Activated CD4-positive, CD25-positive, alpha-beta regulatory T cell treated with anti-CD3 and anti-CD28 coated beads, Interleukin-2, amount 50 U/mL, for 24 hours (primary cell): ENCODE data around the gene WAPL.
"Not testable (repeated sequence)": the region's sequence is repeated elsewhere in the genome, so short reads cannot be mapped to it uniquely, and the experiment has no call there.

Source experiments
- ATAC-seq, 2 donors: fragments of 150-1000 bp; cut with Tn5 transposase; one replicate each; pipeline ENCODE4 v1.10.0; 2021; ENCODE audit warnings: mild to moderate bottlenecking in 1 of 2, moderate library complexity in 1 of 2

WAPL gene

DNA sequence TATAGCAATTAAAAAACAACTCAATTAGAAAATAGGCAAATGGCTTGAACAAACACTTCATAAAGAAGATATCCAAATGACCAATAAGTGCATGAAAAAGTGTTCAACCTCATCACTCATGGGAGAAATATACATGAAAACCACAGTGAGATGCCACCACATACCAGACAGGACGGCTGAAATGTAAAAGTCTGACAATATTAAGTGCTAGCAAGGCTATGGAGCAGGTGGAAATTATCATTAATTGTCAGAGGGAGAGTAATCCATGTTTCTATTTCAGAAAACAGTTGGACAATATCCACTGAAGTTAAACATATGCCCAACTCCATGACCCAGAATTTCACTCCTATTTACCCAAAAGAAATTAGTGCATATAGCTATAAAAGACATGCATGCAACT is 112.4 kb downstream of the WAPL start:
- ATAC-seq = no peak

DNA sequence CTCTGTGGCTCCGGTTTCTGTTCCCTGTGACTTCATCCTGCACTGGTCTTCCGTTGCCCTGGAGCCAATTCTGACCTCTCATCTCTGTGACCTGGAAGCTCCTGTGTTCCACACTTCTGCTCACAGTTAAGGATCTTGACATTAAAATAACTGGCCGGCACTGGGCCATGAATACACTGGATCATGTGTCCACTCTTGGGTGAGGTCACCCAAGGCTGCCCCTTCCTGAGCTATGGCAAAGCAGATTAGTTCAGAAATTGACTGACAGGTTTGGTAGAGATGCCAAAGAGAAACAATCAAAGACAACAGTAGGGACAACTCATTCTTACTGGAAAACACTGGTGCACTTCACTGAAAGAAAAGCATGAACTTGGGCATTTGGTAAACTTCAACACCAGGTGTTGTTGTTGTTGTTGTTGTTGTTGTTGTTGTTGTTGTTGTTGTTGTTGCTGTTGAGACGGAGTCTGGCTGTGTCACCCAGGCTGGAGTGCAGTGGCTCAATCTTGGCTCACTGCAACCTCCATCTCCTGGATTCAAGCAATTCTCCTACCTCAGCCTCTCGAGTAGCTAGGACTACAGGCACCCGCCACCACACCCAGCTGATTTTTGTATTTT is 118.3 kb downstream of the WAPL start:
- ATAC-seq = no peak

DNA sequence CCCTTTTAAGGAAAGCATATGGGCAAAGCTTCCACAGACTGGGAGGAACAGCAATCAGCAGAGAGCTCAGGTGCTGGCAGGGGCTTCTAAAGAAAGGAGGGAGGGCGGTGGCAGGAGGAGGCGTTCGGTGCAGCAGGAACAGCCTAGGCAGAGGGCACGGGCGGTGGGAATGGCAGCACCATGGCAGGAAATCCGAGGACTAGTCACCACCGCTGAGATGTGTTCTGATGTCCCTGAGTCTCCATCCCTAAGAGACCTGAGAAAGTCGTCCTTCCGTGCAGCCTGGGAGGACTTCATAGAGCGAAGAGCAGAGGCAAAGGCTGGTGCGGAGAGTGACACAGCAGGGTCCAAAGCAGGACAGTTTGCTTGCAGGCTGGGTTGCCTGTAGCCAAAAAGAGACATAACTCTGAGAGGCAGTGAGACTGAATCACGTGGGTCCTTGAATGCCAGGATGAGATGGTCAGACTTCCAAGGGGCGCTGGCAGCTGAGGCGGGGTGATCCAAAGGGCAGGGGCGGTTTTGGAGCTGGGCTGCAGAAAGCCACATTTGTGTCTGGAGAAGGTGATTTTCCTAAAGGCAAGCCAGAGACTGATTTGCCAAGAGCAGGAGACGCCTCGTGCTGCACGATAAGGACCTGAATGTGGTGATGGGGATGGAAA is 119.2 kb downstream of the WAPL start:
- ATAC-seq = no peak

DNA sequence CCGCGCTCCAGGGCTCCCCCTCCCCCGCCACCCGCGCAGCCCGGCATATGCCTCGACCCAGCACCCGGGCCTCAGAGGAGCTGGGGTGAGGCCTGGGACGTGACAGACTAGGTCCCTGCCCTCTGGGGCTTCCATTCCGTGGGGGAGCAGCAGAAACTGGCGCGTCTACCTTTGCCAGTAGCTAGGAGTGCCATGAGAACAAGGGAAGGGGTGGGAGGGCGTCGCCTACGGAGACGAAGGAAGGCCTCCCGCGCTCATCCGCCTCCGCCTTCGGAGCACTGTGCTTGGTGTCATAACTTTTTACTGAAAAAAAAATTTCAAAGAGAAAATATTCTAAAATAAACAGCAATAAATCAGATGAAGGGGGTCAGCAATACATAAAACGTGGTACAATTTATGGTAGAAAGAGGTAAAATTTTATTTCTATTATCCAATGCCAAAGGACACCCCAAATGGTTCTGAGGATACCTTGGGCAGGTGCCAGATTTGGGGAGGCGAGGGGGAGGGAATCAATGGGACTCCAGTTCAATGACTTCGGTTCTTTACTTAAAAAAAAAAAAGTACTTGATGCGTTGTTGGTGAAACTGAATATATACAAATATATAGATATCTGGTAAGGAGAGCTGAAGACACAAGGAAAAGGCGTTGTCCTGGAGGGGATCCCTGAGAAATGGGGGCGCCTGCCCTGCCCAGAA is 119.9 kb downstream of the WAPL start:
- no peak for ATAC-seq

DNA sequence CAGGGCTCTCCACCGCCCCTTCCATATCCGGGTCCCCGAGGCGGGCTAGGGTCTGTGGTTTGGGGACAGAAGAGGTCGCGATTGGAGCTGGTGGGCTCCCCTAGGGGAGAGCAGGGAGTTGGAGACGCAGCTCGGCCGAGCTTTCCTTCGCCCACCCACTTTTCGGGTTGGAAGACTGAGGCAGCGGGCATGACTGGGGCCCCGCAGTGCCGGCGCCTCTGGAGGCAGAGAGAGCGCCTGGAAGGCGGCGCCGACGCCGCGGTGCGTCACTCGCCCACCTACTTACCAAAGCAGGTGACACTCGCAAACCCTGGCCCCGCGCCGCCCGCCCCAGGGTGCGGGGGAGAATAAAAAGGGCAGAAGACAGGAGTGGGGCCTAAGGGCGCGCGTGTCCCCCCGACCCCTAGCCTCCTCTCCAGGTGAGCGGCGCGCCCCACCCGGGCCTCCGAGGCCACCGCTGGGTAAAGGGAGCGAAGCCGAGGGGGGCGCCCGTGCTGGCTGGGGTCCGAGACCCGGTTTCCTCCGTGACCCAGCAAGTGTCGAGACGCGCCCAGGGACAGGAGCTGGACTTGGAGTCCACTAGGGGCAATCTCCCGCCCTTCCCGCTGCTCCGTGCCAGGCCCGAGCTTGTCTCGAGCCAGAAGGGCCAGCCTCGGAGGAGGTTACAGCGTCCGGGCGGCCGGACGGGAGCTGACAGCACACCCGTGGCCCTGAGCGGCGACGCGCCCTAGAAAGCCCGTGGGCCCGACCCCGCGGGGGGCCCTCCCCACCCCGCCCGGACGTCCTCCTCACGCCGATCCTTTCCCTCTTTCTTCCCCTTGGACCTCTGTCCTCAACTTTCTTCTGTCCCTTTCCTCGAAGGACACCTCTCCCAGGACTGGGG is 120.6 kb downstream of the WAPL start:
- peak; percentile 68 for ATAC-seq

DNA sequence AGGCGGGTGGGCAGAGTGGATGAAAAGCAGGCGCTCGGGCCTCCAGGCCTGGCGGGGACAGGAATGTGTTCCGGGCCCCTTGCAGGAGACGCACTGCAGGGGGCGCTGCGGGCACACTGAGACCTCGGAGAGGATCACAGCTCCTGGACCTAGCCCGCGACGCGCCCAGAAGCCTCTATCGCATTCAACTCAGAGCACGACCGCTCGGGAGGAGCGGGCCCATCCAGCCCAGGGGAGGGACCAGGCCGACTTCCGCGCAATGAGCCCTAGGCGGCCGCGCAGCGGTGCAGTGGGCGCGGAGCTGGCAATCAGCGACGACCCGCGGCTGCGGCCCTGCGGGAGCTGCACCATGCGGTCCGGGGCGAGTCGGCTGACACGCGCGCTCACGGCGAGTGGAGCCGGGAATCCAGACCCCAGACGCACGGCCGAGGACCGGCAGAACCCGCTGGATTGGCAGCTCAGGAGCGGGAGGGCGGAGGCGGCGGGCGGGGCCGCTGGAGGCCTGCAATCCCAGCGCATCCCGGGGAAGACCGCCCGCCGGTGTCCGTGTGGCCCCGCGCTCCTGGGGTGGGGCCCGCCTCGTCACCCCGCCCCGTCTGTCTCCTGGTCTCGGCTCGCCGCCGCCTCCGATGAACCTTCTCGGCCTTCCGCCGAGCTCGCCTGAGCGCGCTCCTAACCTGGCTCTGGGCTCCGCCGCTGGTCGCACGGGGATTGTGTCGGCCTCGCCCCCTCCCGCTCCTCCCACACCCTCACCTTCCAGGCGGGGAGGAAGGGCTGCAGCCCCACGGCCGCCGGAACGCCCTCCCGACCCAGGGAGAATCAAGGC is 121.5 kb downstream of the WAPL start:
- ATAC-seq = peak; percentile 93 to 94

DNA sequence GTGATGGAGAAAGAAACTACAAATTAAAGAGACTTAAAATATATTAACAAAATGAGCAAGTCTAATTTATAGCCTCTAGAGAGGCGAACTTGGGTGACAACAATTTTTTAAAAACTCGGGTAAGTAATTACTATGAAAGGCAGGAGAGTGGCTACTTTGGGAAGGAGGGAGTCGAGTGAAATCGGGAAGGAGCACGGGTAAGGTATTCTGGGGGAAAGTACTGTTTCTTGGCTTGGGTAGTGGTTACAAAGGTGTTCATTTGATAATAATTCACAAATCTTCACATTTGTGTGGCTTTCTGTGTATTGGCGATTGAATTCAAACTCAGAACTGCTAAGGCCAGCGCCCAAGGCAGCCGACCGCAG is 122.1 kb downstream of the WAPL start:
- no peak for ATAC-seq

DNA sequence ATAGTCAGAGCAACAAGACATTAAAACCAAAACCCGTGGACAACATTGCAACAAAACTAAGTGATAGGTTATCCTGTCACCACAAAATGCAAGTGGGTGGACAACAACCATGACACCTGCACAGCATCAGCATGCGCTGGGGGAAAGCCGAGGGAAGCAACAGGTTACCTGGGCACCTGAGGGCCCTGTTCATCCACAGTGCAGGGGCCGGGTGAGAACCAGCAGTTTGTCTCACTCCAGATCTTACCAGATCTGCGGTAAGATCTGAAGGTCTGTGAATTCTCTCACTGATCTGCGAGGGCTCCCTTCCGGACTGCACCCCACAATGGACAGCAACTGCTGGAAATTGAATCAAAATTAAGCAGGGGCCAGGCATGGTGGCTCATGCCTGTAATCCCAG is 124.5 kb downstream of the WAPL start:
- ATAC-seq = no peak

DNA sequence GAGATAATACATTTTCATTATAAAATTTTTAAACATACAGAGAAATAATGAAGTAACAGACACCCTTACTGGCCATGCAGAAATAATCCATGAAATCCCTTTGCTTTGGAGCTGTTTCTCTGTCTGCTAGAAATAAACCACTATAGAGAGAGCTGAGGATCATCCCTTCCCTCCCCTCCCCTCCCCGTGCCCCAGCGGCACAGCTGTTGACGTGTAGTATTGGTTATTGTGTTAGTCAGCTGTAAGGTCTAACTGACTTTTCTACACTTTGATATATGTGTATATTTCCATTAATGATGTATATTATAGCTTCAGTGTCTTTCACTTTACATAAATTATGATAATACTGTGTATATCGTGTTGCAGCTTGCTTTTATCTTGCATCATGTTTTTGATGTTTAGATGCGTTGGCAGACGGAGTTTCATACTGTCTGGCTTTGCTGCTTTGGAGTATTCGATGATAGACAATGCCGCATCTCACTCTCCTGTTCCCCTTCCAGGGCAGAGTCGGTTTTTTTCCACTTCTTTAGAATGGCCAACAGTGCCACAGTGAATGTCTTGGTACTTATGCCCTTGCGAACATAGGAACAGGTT is 127.6 kb downstream of the WAPL start:
- ATAC-seq = peak in 1 of 2 donors; percentile 31

DNA sequence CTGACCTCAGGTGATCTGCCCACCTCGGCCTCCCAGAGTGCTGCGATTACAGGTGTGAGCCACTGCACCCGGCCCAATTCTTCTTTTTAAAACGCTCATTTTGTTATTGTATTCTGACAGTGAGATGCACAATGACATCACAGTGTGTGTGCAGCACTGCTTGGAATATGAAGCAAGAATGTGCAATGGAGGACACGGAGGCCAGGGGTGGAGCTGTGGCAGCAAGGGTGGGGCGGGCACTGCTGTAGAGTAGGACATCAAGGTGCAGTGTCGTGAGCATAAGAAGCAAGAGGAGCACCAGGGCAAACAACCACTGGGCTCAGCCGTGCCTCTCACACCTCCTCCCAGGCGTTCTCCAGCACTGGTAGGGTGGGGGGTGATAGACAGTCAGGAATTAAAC is 128.2 kb downstream of the WAPL start:
- no peak for ATAC-seq

DNA sequence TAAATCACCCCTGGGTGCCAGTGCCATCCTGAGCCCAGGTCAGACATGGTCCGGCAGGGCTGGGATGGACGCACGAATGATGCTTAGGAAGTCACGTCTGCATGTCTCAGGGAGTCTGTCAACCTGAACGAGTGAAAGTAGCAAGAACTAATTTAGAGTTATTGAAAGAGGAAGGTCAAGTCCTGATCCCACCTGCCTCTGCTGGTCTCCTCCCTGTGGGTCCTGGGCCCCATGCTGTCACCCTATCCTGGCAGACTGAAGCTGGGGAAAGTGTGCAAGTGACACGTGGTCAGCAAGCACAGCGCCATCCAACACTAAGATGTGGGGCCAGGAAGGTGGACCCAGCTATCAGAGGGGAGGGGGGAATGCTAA is 128.9 kb downstream of the WAPL start:
- ATAC-seq = no peak

DNA sequence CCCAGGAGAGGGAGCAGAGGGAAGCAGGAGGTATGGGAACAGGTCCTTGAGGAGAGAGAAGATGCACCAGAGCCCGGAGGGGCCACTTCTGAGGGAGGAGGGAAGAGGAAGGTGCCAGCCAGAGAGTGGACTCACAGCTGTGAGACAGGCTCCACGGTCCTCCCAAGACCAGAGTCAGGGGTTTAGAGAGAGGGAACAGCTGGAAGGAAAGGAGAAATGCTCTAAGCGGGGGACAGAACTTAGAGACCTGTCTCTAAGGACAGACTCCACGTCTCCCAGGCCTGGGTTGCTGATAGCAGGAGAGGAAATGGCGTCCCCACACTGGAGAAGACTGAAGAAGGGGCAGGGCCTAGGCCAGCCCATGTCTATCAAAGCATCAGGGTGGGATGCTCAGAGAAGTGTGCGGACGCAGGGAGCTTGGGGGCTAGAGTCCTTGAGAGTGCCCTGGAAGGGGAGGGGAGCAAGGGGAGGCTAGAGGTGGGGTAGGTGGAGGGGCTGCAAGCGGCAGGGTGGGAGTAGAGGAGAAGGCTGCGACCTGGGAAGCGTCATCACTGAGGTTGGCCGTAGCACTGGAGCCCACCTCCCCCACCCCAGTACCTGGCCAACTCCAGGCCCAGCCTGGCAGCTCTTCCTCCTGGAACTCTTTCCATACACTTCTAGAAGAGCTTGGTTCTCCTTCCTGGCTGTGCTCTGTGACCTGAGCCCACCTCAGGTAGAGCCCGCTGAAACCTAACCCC is 129.4 kb downstream of the WAPL start:
- ATAC-seq = no peak

DNA sequence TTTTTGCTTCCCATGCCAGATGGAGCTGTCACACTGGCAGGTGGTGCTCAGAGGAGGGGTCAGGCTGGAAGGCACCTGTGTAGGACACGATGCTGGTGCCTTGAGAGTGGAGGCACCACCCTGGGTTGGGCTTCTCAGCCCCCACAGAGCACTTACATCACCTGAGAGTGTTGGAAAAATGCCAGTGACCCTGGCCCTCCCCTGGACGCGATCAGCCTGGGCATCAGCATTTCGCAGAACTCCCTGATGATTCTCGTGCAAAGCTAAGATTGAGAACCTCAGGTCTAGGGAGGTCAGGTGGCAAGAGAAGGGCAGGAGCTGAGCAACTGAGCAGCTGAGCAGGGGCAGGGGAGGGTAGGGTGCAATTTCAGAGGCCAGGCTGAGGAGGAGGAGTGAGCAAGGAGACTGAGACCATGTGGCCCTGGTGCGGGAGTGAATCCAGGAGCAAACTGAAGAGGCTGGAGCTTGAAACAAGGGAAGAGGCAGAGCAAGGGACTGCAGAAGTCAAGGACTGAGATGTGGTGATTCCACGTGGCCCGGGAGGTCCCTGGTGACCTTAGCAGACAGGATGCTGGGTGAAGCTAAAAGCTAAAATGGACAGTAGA is 130.3 kb downstream of the WAPL start:
- no peak for ATAC-seq

DNA sequence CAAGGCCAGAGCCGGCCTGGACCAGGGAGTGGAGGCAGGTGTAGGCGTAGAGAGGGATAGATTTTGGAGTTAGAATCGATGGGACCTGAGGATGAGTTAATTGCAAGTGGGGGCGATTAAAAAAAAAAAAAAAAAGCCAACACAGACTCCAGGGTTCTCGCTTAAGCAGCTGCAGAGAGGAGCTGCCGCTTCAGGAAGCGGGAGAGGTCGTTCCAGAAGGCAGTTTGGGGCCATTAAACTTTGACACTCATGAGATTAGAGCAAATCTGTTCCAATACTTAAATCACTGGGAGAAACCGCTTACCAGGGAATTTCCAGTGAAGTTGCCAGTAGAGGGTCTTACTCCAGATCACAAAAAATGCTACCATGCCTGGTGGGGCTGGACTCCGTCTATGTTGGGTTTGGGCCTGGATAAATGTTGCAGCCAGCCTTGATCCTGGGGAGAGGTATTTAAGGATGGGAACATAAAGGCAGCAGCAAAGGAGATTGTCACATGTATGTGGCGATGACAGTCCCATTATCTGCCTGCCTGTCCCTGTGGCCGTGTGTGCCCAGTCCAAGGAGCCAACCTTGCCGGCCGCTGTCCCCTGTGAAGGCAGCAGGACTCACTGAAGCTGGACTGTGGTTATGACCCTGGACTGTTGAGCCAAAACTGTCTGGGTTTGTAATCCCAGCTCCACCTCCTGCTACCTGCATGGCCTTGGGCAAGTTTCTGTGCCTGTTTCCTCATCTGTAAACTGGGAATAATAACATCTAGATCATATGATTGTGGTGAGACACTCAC is 131.1 kb downstream of the WAPL start:
- no peak for ATAC-seq

DNA sequence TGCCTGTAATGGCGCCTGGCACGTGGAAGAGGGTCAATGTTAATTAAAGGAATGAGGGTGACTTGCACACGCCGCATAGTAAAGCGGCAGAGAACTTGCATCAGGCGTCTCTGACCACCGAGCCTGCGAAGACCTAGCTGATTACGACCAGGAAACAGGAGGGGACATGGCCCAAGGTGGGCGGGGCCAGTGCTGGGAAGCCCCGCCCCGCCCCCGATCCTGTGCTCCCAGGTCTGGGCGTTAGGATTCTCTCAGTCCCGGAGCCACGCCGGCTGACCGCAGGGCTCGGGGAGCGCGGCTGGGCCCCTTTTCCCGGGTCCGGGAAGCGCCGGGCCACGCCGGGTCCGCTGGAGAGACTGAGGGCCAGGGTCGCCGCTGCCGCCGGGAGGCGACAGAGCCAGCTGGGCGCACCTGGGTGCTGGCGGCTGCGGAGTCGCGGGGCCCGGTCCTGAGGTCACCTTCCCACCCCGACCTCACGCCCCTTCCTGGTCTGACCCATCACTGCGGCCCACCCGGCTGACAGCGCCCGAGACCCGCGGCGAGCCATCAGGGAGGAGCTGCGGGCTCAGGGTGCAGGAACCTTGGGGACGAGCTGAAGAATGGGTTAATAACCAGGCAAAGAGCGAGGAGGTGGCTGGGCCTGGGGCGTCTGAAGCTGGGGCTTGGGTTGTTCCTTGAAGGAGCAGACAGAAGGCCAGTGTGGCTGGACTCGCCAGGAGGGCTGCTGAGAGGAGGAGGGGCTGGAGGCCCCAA is 132.0 kb downstream of the WAPL start:
- peak in 1 of 2 donors; percentile 48 for ATAC-seq

DNA sequence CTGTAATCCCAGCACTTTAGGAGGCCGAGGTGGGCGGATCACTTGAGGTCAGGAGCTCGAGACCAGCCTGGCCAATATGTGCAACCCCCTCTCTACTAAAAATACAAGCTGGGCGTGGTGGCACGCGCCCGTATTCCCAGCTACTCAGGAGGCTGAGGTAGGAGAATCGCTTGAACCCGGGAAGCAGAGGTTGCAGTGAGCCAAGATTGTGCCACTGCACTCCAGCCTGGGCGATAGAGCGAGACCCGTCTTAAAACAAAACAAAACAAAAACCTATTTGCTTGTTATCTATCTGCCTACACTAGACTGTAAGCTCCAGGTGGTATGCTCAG is 132.5 kb downstream of the WAPL start:
- not testable (repeated sequence) for ATAC-seq

DNA sequence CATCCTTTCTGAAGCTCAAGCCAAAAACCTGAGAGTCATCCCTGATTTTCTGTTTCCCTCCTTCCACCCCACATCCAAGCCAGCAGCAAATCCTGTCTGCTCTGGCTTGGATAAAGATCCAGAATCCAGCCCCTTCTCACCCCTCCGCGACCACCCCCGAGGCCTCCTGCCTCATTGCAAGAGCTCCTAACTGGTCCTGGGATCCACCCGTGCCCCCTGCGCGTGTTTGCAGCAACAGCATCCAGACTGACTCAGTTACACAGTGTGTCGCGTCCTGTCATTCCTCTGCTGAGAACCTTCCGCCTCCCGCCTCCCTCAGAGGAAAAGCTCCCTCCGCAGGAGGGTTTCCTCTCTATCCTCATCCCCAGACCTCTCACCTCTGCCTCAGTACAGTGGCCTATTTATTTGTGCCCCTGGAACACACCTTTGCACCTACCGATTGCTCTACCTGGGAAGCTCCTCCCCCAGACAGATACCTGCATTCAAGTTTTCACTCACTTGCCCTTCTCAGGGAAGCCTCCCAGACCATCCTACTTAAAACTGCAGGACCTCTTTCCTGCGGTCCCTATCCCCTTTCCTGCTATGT is 133.4 kb downstream of the WAPL start:
- ATAC-seq = no peak

DNA sequence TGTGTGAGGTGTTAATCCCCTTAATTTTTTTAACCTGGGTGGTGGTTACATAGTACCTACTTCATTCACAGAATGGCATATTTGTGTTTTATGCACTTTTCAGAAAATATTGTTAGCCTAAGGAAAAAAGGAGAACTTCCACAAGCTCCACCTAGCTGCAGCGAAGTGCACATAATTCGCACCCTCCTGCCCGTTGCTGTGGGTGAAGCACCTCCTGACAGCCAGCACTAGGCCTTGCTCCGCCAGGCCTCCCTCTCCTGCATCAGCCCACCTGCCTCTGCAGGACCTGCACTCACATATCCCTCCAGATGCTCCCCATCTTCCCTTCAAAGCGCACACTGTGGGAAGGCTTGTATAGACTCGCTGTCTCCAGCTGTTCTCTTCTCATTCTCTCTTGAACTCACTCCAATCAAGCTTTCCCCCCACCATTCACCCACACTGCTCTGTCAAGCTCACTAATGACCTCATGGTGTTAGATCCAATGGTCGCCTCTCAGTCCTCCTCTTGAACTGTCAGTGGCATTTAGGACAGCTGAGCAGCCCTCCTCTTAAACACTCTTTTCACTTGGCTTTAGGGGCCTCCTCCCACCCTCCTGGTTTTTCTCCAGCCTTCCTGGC is 134.3 kb downstream of the WAPL start:
- no peak for ATAC-seq

DNA sequence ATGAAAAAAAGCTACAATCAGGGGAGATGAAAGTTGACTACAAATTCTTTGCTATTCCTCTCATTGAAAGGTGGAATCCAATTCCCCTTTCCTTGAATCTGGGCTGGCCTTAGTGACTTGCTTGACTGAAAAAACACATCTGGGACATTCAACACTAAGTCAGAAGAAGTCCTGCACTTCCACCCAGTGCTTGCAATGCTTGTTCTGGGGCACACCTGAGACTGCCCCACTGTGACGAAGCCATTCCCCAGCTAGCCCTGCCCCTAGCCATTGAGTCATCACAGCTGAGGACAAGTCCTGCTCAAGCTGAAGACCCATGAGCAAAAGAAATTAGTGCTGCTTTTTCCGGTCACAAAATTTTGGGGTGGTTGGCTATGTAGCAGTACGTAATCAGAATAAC is 135.8 kb downstream of the WAPL start:
- no peak for ATAC-seq
